Esophagus (tissue), 2 donors: Measurements from ENCODE around the gene SUPT20H. TPM values are rescaled to one million over a fixed set of nuclear protein-coding genes. Genes with fewer than 3 reads are reported as not detected.

Experiments used
- H3K27ac ChIP-seq, 2 donors: one replicate each; pipeline ENCODE4 v1.5.1; 2013; ENCODE audit warnings: low read depth in 2 of 2, mild to moderate bottlenecking in 2 of 2, inconsistent platforms in 1 of 2, low read length in 1 of 2, moderate library complexity in 1 of 2
- H3K27me3 ChIP-seq, 2 donors: one replicate each; pipeline ENCODE4 v1.6.1; 2013; ENCODE audit warnings: low read length in 2 of 2, control low read depth in 1 of 2, mild to moderate bottlenecking in 1 of 2; ENCODE audit not compliant: insufficient read depth in 2 of 2, control insufficient read depth in 1 of 2
- H3K36me3 ChIP-seq, 2 donors: one replicate each; pipeline ENCODE4 v1.6.1; 2013; ENCODE audit warnings: low read length in 1 of 2; ENCODE audit not compliant: control insufficient read depth in 2 of 2, insufficient read depth in 2 of 2
- H3K4me1 ChIP-seq, 2 donors: one replicate each; pipeline ENCODE4 v1.6.1; 2013; ENCODE audit warnings: low read length in 1 of 2; ENCODE audit not compliant: control insufficient read depth in 2 of 2, insufficient read depth in 2 of 2
- H3K4me3 ChIP-seq, 2 donors: one replicate each; pipeline ENCODE4 v1.5.1; 2013; ENCODE audit warnings: low read length in 2 of 2, mild to moderate bottlenecking in 2 of 2, low read depth in 1 of 2, moderate library complexity in 1 of 2
- H3K9me3 ChIP-seq, 2 donors: one replicate each; pipeline ENCODE4 v1.6.1; 2013; ENCODE audit warnings: mild to moderate bottlenecking in 2 of 2, low read depth in 1 of 2, low read length in 1 of 2, moderate library complexity in 1 of 2; ENCODE audit not compliant: control insufficient read depth in 2 of 2, insufficient read depth in 1 of 2
- WGBS, 2 donors: extraction: QIAGEN DNeasy Blood & Tissue Kit; methylation state at CpG; one replicate each; pipeline ENCODE4 v1.1.7; 2013; 5-methylcytosine and 5-hydroxymethylcytosine counted together
- polyA plus RNA-seq, 2 donors: library from polyadenylated mRNA; stranded (reverse); fragments of 200-250 nt; gene quantifications; one replicate each; pipeline ENCODE4 v1.2.3, GENCODE V29; 2013
- donor health status: healthy with polysubstance abuse.
- donor health status: Bipolar disorder and iron deficiency.

Gene SUPT20H
- polyA plus RNA-seq = 10 to 100 TPM; 16.2 to 16.6 TPM

DNA sequence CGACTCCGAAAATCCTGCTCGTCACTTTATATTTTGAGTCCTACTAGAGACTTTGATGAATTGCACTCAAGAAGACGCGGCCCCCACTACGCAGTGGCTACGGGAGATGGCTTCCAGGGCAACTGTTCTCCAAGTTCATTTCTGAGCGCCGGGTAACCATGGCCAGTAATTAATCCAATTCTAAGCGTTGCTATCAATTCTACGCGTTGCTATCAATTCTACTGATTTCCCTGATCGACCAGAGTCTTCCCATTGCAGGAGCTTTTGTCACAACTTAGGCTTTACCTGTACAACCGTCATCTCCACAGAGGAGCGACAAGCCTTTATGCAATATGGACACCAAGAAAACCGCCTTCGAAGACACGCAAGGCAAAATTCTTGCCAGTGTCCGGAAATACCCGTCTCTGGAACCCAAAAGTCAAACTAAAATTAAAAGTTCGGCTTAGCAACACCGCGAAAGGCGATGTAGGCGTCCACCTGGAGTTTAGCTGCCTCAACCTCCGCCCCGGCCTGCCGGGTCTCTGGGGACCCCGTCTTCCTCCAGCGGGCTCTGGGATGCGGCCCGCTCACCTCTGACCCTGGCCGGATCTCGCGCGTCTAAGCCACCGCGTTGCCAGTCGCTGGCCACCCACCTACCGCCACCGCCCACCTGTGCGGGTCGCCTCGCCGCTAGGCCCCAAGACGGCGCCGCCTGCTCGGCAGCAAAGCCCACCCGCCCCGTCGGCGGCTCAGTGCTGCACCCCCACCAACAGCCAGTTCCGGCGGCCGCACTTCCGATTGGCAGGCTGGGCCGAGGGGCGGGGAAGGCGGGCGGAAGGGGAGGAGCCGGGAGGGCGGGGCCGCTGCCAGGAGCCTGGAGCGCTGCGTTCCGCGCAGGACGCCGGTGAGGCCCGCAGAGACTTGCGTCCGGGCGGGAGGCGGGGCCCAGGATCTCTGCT lies at the start of gene SUPT20H:
SUPT20H (minus strand) TSS at position 779 of the 938 bp plus-strand sequence. CDS start 8,198 bp downstream, outside the sequence.
- Histone ChIP-seq H3K4me1 (peaks cover 0 to 2% of the 10 kb centered on the region in 2 donors), H3K27ac (peak within 1 kb of the TSS; percentile 87 to 95), H3K36me3 (no peaks in the 10 kb centered on the region), H3K9me3 (no peaks in the 10 kb centered on the region), H3K27me3 (no peaks in the 10 kb centered on the region), H3K4me3 (peak within 1 kb of the TSS; percentile 91 to 95)
- 0 to 1% methylated on average over 69 to 75 of the region's 75 CpGs for WGBS, 2 donors

DNA sequence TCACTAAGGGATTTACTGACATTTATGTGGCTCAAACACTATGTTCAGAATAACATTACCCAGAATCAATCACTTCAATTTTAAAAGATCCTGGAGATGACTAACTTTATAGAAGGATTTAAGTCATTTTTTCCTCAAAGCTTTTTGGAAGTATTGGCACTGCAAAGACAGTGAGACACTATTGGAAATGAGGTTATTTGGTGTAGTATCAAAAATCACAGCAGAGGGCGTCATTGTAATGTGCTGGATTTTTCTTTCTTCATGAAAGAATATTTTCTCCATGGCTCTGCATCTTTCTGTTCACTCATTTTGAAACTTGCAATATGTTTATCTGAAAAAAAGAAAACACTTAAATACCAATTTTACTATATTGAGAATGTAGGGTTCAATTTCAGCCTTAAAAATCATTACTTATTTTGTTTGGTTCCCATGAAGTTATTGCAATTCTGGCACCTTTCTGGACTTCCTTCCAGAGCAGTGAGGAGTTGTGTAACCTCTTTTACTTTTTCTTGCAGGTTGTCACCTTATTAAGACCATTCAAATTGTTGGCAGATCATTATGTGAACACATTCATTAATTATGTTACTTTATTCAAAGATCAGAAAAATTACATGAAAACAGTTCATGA lies 49.7 kb upstream of the SUPT20H start:
- 2 to 3% methylated on average over 1 of the region's 1 CpG for WGBS, 2 donors
- H3K27ac ChIP-seq = no peak overlapping the region
- H3K9me3 ChIP-seq = no peaks in the 10 kb centered on the region
- no peak overlapping the region for H3K4me3 ChIP-seq
- no peaks in the 10 kb centered on the region for H3K4me1 ChIP-seq
- no peaks in the 10 kb centered on the region for H3K36me3 ChIP-seq
- no peaks in the 10 kb centered on the region for H3K27me3 ChIP-seq

DNA sequence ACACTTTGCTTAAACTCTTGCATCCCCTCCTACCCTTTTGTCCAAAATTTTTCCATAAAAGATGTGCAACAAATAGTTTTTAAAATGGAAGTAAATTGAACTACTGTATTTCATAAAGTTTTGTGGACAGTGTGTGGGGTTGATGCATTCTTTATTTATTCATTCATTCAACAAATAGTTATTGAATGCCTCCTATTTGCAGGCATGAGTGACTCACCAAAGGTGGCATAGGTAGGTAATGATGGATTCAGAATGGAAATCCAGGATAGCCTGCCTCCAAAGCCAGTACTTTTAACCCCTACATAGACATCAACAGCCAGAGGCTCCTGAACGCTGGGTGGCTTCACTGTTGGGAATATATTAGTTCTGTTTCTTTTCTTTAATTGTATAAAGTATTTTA lies 48.4 kb upstream of the SUPT20H start:
- WGBS, 2 donors = 74 to 86% methylated on average over 1 of the region's 1 CpG
- H3K27me3 ChIP-seq = no peaks in the 10 kb centered on the region
- no peaks in the 10 kb centered on the region for H3K9me3 ChIP-seq
- no peaks in the 10 kb centered on the region for H3K36me3 ChIP-seq
- no peaks in the 10 kb centered on the region for H3K4me1 ChIP-seq
- no peak overlapping the region for H3K4me3 ChIP-seq
- no peak overlapping the region for H3K27ac ChIP-seq

DNA sequence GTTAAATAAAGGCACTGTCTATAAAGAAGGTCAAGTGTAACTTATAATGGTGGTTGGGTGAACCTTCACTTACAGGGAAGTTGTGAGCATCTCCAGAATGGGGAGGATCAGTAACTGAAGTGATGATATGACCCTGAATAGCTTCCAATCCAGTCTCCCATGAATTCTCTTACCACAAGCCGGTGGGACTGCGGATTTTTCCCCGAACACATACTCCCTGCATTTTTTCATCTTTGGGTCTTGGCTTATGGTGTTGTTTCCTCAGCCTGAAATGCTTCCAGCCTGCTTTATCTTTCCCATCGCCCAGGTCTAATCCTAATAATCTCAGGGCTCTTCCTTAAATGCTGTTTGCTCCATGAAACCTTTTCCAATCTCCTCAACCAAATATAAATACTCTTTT lies 48.0 kb upstream of the SUPT20H start:
- Histone ChIP-seq H3K27ac (no peak overlapping the region), H3K9me3 (no peaks in the 10 kb centered on the region), H3K4me3 (no peak overlapping the region), H3K4me1 (no peaks in the 10 kb centered on the region), H3K27me3 (no peaks in the 10 kb centered on the region), H3K36me3 (no peaks in the 10 kb centered on the region)
- 75 to 79% methylated on average over 4 of the region's 4 CpGs for whole genome bisulfite sequencing, 2 donors

DNA sequence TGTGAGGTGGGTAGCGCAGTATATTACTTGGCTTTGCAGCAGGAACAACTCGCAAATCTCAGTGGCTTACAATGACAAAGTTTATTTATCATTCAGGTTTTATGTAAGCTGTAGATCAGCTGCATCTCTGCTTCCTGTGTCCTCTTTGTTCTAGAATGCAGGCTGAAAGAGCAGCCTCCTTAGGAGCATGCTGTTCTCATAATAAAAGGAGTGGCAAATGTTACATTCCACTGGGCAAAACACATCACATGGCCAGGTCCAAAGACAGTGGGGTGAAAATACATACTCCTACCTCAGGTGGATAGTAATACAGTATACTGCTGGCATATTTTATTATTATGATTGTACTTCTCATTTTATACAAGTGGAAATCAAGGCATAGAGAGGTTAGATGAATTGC lies 47.2 kb upstream of the SUPT20H start:
- Histone ChIP-seq H3K27me3 (no peaks in the 10 kb centered on the region), H3K4me3 (no peak overlapping the region), H3K27ac (no peak overlapping the region), H3K9me3 (no peaks in the 10 kb centered on the region), H3K36me3 (no peaks in the 10 kb centered on the region), H3K4me1 (no peaks in the 10 kb centered on the region)
- WGBS, 2 donors = 78 to 81% methylated on average over 2 of the region's 2 CpGs

DNA sequence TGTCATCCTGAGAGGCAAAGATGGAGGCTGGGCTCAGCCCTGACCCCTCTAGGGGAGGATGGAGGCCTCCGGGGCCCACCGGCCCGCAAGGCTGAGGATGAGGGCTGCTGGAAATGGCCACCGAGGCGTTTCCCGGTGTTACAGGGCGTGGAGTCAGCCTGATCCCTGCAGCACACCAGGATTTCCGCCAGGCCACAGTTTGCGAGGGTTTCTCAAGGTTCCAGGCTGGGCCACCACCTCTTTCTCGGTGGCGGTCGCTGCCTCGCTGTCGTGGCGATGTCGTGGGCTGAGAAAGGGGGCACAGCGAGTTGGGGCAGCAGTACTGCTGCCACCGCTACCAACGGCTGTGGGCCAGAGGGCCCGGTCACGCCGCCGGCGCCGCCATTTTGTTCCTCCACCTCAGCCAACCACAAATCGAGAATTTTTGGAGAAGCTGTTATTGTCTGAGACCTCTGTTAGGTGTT lies 45.8 kb upstream of the SUPT20H start, which contains the start of gene CSNK1A1L:
CSNK1A1L (minus strand) TSS at position 414 of the 464 bp plus-strand sequence; CDS start at position 6, 408 bp downstream.
- Histone ChIP-seq H3K4me1 (no peaks in the 10 kb centered on the region), H3K27me3 (no peaks in the 10 kb centered on the region), H3K9me3 (no peaks in the 10 kb centered on the region), H3K4me3 (no peak within 1 kb of the TSS), H3K36me3 (no peaks in the 10 kb centered on the region), H3K27ac (no peak within 1 kb of the TSS)
- WGBS, 2 donors = 91 to 94% methylated on average over 26 of the region's 26 CpGs

DNA sequence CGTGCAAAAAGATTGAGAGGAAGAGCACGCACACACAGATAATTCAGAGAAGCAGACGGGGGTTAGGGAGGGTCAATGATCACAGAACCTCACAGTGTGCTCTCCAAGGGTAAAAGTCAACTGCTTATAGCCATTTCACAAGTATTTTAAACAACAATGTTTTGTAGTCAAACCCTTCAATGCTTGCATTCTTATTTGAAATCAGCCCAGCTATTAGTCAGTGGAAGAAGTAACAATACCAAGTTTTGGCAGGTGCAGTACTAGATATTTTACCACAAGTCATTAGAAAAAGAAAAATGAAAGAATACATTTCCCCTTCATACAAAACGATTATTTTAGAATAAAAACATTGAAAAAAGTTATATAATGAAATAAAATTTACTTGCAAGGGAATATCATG lies 43.4 kb upstream of the SUPT20H start:
- 66 to 72% methylated on average over 4 of the region's 4 CpGs for WGBS, 2 donors
- Histone ChIP-seq H3K36me3 (no peaks in the 10 kb centered on the region), H3K27ac (no peak overlapping the region), H3K4me3 (no peak overlapping the region), H3K9me3 (no peaks in the 10 kb centered on the region), H3K27me3 (no peaks in the 10 kb centered on the region), H3K4me1 (no peaks in the 10 kb centered on the region)

DNA sequence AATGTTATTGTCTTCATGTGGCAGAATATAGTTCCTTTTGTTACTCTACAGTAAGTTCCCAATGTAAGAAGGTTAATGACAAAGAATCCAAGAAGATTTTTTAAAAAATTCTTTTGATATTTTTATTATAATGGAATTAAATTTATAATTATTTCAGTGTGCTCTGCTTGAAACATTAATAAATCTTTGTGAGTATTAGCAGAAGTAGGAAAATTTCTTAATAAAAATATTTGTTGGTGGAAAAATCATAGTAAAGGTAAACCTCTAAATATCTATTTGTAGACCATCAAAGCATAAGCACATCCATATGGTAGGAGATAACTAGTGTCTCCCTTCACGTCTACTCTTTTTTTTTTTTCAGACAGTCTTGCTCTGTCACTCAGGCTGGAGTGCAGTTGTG lies 41.7 kb upstream of the SUPT20H start:
- Histone ChIP-seq H3K4me1 (no peaks in the 10 kb centered on the region), H3K9me3 (no peaks in the 10 kb centered on the region), H3K27me3 (no peaks in the 10 kb centered on the region), H3K36me3 (no peaks in the 10 kb centered on the region), H3K4me3 (no peak overlapping the region), H3K27ac (no peak overlapping the region)
- WGBS, 2 donors = 45 to 53% methylated on average over 1 of the region's 1 CpG

DNA sequence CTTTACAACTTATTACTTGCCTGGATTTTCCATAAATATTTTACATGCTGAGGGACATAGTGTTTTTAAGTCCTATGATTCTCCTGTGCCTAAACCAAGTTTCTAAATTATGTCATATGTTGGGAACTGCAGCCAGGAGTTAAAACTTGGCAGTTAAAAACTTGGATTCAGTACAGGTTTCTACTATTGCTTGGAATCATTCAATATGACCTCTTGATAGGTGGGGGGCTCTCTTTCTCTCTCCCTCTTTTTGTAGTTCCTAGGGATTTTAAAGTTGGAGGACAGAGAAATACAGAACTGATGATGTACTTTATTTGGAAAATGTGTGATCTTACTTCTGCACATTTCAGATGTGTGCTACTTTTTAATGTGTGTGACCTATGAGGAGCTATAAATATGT lies 41.2 kb upstream of the SUPT20H start:
- H3K27ac ChIP-seq = no peak overlapping the region
- H3K4me1 ChIP-seq = no peaks in the 10 kb centered on the region
- no peaks in the 10 kb centered on the region for H3K27me3 ChIP-seq
- H3K36me3 ChIP-seq = no peaks in the 10 kb centered on the region
- H3K4me3 ChIP-seq = no peak overlapping the region
- no peaks in the 10 kb centered on the region for H3K9me3 ChIP-seq
